H4 (cell line): Measurements from ENCODE around the gene MLX. TPM values are rescaled to one million over a fixed set of nuclear protein-coding genes. Genes with fewer than 3 reads are reported as not detected.

ENCODE experiments used
- DNase-seq: peaks from one replicate; pipeline ENCODE4 v3.0.0-alpha.2; 2015; ENCODE audit warnings: low spot score
- total RNA-seq: library from RNA; depleted of rRNA; stranded (reverse); fragments of >200 nt; shearing (Covaris generic); gene quantifications from 2 replicates; pipeline ENCODE4 v1.2.3, GENCODE V29; 2014; rRNA removed

The MLX gene, protein sequence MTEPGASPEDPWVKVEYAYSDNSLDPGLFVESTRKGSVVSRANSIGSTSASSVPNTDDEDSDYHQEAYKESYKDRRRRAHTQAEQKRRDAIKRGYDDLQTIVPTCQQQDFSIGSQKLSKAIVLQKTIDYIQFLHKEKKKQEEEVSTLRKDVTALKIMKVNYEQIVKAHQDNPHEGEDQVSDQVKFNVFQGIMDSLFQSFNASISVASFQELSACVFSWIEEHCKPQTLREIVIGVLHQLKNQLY
- 23.2 and 31.9 TPM in 2 replicates for total RNA-seq

DNA sequence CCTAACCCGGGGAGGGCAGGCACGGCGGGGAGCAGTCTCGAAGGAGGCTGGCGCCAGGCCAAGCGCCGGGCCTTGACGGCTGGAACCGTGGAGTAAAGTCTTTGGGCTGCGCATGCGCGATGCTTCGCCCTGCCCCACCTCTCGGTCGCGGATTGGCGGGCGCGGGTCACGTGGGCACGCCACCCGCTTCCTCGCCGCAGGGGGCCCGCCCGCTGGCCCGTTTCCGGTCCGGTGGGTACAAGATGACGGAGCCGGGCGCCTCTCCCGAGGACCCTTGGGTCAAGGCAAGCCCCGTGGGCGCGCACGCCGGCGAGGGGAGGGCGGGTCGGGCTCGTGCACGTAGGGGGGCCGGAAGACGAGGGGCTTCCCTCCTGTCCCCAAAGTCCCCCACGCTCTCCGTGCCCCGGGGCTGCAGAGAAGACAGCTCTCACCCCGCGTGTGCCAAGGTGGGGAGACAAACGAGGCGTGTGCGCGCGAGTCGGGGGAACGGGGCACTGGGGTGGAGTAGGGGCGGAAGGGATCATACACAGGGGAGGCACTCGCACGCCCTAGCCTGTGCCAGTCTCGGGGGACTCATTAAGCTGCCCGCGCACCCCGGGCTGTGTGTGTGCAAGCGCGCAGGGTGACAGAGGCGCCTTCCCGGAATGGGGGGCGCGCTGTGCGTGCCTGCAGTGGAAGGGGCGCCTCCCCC is at the start of gene MLX:
Gene MLX, plus strand, starts transcription at position 218 of the 691 bp plus-strand sequence. Its CDS starts 25 bp downstream, at position 243.
- DNase-seq: peak; percentile 85

DNA sequence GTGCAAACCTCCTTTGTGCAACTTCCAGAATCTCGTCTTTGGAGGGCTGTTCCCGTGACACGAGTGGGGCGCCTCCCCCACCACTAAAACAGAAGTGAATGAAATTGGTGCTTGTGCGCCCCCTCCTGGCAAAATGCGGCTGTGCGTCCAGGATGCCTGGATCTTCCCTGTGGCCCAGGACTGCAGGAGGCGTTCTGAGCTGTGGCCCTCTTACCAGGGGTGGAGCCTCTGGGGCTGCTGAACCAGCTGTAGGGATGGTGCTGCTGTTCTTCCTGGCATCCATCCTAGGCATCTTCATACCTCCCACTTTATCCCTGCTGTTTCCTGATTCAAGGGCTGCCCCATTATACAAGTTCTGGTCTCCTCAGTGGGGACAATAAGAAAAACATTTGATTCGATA is 49.4 kb upstream of the MLX start:
- peak; percentile 92 for DNase-seq

DNA sequence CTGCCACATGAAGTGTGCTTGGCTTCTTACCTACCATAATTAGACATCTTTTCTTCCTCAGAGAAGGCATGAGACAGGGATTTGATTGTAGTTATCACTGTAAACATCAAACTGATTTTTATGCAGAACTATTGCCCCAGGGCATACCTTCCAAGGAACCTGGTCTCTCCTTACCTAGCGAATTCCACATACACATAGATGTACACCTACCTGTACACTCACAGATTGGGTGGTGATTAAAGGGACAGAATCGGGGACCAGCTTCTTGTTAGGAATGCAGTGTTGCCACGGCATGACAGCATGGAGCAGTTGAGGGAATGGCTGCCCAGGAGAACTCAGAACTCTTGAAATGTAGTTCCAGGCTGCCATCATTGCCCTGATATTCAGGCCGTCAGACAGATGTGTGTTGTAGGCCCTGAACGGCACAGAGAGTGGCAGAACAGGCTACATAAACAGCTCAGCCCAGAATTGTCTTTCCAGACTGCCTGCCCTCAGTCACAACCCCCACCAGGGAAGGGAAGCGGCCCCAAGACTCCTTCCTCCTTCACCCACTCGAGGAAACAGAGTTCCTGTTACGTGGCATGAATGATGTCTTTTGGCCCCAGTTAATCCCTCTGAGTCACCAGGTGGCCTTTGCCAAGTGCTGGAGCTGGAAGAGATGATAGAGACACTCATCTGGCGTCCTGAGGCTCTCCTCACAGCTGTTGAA is 48.7 kb upstream of the MLX start:
- DNase-seq: peak; percentile 90

DNA sequence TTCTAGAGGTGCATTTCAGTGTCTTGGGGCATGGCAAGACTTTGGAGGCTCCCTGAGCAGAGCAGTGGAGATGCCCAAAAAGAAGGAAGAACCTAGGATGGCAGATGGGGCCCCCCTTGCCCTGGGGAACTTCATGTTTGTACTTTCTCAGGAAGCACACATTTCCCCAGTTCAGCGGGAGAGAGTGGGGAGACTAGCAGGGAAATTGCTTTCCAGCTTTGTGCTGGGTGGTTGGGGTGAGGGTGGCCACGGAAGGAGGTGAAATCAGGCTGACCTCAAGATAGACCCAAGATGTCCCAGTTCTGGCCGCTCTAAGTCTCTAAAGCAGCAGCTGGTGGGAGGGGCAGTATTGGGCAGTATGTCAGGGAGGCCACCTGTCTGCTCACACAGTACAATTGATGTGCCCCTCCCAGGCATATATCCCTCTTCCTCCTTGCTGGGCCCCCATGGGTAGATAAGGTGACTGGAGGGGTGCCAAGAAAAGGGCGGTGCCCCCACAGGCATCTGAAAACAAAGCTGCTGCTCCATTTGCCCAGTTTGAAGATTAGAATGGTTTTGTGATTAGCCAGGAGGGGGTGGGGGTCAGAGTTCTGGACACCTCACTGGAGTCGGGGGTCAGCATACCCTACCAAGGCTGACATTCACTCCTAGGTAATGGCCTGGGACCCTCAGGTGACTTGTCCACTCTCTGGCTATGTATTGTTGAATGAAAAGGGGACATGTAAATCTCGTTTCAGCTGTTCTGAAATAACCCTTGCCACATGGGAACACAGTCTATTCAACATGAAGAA is 48.0 kb upstream of the MLX start:
- DNase-seq: peak; percentile 62

DNA sequence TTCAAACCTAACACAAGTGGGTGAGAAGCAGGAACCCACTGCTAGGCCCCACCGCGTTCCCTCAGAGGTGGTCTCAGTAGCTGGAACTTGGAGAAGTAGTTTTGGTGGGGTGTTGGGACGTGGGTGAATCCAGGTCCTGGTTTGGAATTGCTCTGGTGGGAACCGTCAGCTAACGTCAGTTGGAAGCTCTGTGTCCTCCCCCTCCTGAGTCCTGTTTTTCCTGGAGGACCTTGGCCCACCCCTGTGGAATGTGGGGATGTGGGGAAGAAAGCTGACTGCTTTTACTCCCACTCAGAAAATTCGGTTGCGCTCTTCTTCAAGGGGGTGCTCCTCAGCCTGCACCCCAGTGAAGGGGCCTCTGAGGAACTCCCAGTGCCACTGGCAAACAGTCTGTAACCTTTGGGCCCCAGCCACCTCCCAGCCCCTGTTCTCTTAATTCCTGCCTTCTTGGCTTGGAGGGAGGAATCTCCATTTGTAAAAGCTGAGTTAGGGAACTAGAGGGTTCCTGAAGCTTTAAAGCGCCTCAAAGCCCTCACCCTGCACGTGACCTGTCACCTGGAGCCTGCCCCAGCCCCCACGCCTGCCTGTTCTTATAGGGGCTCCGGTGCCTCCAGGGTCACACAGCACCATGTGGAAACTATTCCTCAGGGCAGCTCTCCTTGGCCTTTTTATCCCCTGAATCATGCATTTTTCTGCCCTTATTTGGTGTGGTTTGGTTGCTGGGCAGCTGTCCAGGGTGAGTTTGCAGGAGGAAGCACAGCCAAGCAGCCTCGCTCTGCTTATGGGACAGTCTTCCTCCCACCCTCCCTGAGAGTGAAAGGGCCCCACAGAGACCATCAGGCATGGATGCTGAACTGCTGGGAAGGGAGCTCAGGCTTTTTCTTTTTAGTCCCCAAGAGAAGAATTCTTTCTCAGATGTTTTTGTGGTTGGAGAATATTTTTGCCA is 47.1 kb upstream of the MLX start:
- DNase-seq: peak; percentile 97

DNA sequence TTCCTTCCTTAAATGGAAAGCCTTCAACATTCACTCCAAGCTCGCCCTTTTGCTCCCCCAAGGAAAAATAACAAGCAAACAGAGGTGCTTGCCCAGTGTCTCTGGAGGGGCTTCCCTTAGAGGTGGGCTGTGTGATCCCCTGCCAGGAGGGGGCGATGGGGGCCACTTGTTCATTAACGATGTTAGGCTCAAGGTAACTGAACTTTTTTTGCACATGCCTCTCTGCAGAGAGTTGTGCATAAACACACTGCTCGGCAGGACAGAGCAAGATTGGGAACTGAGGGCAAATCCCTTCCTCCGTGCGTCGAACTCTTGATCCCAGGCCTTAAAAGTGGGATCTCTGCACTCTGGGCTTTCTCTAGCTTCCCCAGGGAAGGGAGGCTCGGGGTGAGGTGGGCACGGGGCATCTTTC is 46.4 kb upstream of the MLX start:
- DNase-seq: no peak

DNA sequence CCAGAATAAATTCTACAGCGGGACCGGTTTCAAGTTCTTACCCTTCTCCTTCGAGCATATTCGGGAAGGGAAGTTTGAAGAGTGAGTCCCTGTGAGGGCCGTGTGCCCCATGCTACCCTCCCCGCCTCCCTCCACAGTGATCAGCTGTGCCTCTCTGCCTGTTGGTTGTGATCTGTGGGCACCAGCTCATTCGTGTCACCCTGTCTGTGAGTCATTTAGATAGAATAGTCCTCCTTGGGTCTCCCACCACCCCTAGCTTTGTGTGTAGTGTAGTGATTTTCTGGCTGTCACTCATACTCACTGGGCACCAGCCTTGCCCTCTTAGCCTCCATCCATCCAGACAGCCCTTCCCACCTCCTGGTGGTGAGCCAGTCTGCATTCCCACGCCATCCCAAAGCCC is 45.9 kb upstream of the MLX start:
- no peak for DNase-seq

DNA sequence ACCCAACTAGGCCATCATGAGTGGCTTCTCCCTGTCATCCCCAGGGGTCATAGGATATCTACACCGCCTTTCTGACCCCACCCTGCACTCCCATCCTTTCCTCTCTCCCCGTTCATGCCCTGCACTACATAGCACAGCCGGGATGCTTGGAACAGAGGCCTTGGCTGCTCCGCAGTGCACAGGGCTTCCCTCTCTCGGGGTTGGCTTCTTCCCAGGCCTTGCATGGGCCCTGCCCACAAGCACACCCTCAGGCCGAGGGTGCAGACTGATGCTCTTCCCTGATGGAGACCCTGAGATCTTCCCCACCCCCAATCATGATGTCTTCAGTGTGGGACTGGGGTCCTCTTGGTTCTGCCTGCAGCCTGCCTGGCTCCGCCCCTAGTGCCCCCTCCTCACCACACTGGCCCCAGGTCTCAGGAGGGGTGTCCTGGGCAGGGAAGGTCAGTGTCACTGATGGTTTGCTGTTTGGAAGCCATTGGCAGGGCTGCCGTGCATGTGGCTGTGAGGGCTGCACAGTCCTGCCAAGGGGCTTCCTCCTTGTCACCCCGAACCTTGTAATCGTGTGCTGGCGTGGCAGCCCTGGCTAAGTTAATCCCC is 45.1 kb upstream of the MLX start:
- DNase-seq: no peak

DNA sequence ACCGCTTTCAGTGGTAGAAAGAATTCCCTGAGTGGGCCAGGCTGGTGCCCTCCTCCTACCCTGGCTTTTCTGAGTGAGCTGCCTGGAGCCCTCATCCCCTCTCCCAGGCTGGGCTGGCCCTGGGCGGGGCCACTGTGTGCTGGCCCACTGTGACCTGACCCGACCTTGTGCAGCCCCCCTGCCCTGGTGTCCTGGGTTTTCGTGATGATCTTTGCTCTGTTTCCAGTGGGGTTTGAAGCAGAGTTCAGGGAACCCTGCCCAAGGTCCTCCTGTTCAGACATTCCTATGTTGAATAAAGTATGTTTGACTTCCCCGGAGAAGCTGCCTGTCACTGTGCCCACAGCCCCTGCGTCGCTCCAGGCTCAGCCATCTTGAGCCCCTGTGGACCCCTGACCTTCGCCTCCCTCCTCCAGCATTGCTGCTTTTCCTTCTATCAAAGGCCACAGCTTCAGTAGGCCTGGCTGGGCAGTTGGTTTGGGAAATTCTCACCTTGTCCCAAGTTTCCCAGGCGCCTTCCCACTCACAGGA is 44.6 kb upstream of the MLX start:
- no peak for DNase-seq

DNA sequence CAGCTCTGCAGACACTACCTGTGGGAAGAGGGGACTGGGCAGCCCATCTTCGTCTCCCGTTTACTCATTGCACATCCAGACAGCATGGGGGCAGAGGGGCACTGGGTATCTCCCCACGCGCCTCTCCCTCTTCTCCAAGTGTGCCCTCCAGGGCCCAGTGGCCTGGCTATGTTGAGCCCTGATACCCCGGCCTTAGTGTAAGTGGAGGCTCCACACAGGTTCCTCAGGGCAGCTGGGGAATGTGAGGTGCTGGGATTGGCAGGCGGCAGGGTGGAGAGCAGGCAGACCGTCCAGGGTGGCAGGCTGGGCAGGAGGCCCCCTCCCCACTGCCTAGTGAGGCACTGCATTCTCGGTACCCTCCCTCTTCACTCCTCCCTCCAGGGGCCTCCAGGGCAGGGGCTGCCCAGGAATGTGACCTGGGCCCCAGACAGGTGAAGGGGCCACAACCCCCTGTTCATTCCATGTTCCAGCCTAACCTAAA is 44.1 kb upstream of the MLX start:
- DNase-seq: no peak

DNA sequence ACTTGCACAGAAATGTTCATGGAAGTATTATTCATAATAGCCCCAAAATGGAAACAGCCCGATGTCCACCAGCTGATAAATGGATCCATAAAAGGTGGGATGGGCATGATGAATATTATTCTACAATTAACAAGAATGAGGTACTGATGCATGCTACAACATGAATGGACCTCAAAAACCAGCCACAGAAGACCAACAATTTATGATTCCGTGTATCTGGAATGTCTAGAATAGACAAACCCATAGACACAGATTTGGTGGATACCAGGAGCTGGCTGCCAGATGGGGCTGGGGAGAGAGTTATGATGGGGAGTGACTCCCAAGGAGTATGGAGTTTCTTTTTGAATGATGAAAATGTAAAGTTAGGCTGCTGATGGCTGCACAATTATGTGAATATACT is 41.7 kb upstream of the MLX start:
- DNase-seq: no peak

DNA sequence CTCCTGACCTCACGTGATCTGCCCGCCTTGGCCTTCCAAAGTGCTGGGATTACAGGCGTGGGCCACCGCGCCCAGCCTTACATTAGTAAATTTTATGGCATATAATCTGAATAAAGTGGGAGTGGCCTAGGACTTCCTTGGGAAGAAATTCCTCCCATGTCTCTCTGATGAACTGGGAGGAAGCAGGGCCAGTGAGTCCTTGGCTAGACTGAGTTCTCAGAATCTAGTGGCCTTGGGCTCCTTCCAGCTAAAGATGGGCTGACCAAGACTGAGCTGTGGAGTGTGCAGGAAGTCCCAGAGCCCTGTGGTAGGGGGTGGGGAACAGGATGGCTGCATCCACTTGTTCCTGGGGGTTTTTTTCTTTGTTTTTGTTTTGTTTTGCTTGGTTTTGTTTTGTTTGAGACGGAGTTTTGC is 40.9 kb upstream of the MLX start:
- DNase-seq: no peak

DNA sequence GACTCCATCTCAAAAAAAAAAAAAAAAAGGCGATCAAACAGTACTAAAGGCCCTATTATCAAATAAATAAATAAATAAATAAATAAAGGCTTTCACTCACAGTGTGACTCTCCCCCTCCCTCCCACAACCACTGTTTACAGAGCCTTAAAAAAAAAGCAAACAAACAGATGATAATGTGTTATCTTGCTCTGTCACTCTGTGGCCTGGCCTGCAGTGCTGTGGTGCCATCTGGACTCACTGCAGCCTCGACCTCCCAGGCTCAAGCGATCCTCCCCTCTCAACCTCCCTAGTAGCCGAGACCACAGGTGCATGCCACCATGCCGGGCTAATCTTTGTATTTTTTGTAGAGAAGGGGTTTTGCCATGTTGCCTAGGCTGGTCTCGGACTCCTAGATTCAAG is 39.0 kb upstream of the MLX start:
- no peak for DNase-seq

DNA sequence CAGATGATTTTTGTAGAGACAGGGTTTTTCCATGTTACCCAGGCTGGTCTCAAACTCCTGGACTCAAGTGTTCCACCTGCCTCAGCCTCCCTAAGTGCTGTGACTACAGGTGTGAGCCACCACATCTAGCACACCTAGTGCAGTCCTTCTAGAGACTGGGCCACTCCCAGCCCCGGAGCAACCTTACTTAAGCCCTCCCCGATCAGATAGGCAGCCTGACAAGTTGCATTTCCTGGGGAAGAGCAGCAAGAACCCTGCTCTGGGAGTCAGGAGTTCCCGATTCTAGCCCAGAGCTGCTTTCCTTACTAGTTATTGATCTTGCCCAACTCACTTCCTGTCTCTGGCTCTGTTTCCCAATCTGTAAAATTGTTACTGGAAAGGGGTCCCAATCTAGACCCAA is 37.8 kb upstream of the MLX start:
- DNase-seq: no peak

DNA sequence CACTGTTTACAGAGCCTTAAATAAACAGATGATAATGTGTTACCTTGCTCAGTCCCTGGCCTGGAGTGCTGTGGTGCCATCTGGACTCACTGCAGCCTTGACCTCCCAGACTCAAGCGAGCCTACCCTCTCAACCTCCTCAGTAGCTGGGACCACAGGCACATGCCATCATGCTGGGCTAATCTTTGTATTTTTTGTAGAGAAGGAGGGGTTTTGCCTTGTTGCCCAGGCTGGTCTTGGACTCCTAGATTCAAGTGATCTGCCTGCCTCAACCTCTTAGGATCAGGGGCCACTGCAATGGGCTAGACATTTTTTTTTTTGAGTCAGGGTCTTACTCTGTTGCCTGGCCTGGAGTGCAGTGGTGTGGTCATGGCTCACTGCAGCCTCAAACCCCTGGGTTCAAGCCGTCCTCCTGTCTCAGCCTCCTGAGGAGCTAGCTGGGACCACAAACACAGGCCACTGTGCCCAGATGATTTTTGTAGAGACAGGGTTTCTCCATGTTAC is 35.9 kb upstream of the MLX start:
- DNase-seq: no peak

DNA sequence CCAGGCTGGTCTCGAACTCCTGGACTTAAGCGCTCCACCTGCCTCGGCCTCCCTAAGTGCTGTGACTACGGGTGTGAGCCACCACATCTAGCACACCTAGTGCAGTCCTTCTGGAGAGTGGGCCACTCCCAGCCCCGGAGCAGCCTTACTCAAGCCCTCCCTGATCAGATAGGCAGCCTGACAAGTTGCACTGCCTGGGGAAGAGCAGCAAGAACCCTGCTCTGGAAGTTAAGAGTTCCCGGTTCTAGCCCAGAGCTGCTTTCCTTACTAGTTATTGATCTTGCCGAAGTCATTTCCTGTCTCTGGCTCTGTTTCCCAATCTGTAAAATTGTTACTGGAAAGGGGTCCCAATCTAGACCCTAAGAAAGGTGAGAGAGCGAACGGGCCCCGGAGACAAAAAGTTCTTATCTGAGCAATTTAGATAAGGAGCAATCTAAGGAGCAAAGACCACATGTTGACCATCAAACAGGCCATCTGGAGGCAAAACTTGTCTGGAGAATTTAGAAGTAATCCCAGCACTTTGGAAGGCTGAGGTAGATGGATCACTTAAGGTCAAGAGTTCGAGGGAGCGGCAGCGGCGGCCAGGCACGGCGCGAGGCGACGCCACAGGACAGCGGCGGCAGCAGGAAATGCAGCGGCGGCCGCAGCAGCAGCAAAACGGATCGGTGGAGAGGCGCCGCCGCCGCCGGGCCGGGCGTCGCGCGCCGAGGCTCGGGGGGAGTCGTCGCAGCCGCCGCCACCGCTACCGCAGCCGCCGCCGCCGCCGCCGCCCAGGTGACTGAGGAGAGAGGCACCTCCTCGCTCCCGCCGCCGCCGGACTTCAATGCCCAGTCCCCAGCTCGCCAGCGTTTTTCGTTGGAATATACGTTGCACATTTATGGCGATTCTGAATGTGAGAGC is 35.2 kb upstream of the MLX start:
- peak; percentile 56 for DNase-seq

DNA sequence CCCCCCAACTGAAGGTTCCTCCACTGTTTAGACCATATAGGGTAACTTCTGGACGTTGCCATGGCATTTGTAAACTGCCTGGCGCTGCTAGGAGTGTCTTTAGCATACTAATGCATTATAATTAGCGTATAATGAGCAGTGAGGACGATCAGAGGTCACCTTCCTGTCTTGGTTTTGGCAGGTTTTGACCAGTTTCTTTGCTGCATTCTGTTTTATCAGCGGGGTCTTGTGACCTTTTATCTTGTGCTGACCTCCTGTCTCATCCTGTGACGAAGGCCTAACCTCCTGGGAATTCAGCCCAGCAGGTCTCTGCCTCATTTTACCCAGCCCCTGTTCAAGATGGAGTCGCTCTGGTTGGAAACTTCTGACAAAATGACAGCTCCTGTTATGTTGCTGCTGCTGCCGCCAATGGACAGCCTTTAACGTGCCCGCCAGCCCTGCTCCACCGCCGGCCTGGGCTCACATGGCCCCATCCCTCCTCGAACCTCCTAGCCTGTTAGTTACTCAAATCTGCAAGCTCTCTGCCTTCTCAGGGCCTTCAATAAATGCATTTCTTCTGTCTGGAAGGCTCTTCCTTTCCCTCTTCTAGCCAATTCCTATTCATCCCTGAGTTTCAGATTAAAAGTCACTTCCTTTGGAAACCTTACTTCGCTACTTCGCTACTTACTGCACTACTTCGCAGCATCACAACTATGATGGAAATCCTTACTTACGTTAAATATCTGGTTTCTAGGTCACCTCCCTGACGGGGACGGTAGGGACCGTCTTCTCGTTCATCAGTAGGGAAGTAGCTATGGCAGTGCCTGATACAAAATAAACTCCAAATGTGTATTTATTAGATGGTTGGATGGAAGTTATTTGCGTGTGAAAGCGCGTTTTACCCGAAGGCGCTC is 31.5 kb upstream of the MLX start:
- no peak for DNase-seq

DNA sequence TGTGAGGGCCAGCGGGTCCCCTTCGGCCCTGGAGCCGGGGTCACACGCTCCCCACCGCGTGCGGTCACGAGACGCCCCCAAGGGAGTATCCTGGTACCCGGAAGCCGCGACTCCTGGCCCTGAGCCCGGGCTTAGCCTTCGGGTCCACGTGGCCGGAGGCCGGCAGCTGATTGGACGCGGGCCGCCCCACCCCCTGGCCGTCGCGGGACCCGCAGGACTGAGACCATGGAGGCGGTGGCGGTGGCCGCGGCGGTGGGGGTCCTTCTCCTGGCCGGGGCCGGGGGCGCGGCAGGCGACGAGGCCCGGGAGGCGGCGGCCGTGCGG is 30.9 kb upstream of the MLX start, which contains the start of gene NAGLU:
Gene NAGLU, plus strand, starts transcription at position 194 of the 324 bp plus-strand sequence. Its CDS starts 32 bp downstream, at position 226.
- DNase-seq: peak; percentile 82
